Measurements from ENCODE around the gene RAX2.
A peak's percentile ranks its signal among the peaks of the same experiment; 100 is the strongest.

Gene RAX2

GRCh38 chr19:3790209-3790734 lies 18.2 kb upstream of the RAX2 start:
- H3K9ac ChIP-seq (ENCODE audit: low read depth, low read length), result no peak overlapping the region
- no peaks in the 10 kb centered on the region for H3K9me3 ChIP-seq (ENCODE audit: insufficient read depth, low read length, severe bottlenecking)
- TF ChIP-seq CTCF (IDR thresholded peaks at IDR 0.05; ENCODE audit: borderline replicate concordance, extremely low read depth, low read length, poor library complexity, severe bottlenecking) (no peak), EZH2 (IDR thresholded peaks at IDR 0.05; ENCODE audit: borderline replicate concordance, low read depth, low read length, severe bottlenecking) (no peak)
- H3K36me3 ChIP-seq (ENCODE audit: insufficient read depth, low read length), result no peaks in the 10 kb centered on the region
- no peak overlapping the region for H3K4me3 ChIP-seq (ENCODE audit: low read depth in 1 of 2, low read length in 2 of 2)
- peaks cover 6% of the 10 kb centered on the region for H3K4me1 ChIP-seq (ENCODE audit: insufficient read depth, low read length)
- H3K27me3 ChIP-seq (ENCODE audit: insufficient read depth, low read length, poor library complexity), result peaks cover 13% of the 10 kb centered on the region
- ATAC-seq (ENCODE audit: insufficient read depth, low read depth) (no peak), DNase-seq (no peak)
- H3K4me2 ChIP-seq (ENCODE audit: insufficient read depth, low read length), result no peak overlapping the region
- 0 out of 2 replicates have a peak, but pooled peaks cover 3% of the 10 kb centered on the region for H4K20me1 ChIP-seq (ENCODE audit: insufficient read depth, low read length)
- H3K79me2 ChIP-seq (ENCODE audit: insufficient read depth, low read length), result no peaks in the 10 kb centered on the region
- no peak overlapping the region for H3K27ac ChIP-seq (ENCODE audit: low read length)
- no peak overlapping the region for H2AFZ ChIP-seq (ENCODE audit: low read depth, low read length)

GRCh38 chr19:3788996-3789778 lies 17.2 kb upstream of the RAX2 start:
- H3K79me2 ChIP-seq (ENCODE audit: insufficient read depth, low read length), result no peaks in the 10 kb centered on the region
- no peaks in the 10 kb centered on the region for H3K36me3 ChIP-seq (ENCODE audit: insufficient read depth, low read length)
- no peak overlapping the region for H3K4me2 ChIP-seq (ENCODE audit: insufficient read depth, low read length)
- H4K20me1 ChIP-seq (ENCODE audit: insufficient read depth, low read length), result 0 out of 2 replicates have a peak, but pooled peaks cover 5% of the 10 kb centered on the region
- no peak overlapping the region for H2AFZ ChIP-seq (ENCODE audit: low read depth, low read length)
- H3K4me3 ChIP-seq (ENCODE audit: low read depth in 1 of 2, low read length in 2 of 2), result no peak overlapping the region
- H3K27me3 ChIP-seq (ENCODE audit: insufficient read depth, low read length, poor library complexity), result peaks cover 19% of the 10 kb centered on the region
- peaks cover 8% of the 10 kb centered on the region for H3K4me1 ChIP-seq (ENCODE audit: insufficient read depth, low read length)
- TF ChIP-seq EZH2 (IDR thresholded peaks at IDR 0.05; ENCODE audit: borderline replicate concordance, low read depth, low read length, severe bottlenecking) (no peak), CTCF (IDR thresholded peaks at IDR 0.05; ENCODE audit: borderline replicate concordance, extremely low read depth, low read length, poor library complexity, severe bottlenecking) (no peak)
- ATAC-seq (ENCODE audit: insufficient read depth, low read depth) (no peak; the same call in 2 of the 3 replicates), DNase-seq (no peak)
- H3K27ac ChIP-seq (ENCODE audit: low read length), result no peak overlapping the region
- H3K9ac ChIP-seq (ENCODE audit: low read depth, low read length), result no peak overlapping the region
- H3K9me3 ChIP-seq (ENCODE audit: insufficient read depth, low read length, severe bottlenecking), result no peaks in the 10 kb centered on the region

- H3K4me1 ChIP-seq (ENCODE audit: insufficient read depth, low read length), result peaks cover 8% of the 10 kb centered on the region
- peak within 1 kb of the TSS; percentile 58 for H2AFZ ChIP-seq (ENCODE audit: low read depth, low read length)
- peak; percentile 51 for DNase-seq
- 0 out of 2 replicates have a peak, but pooled peaks cover 5% of the 10 kb centered on the region for H4K20me1 ChIP-seq (ENCODE audit: insufficient read depth, low read length)
- H3K27me3 ChIP-seq (ENCODE audit: insufficient read depth, low read length, poor library complexity), result peaks cover 19% of the 10 kb centered on the region
- H3K9ac ChIP-seq (ENCODE audit: low read depth, low read length), result peak within 1 kb of the TSS; percentile 57
- no peak within 1 kb of the TSS for H3K27ac ChIP-seq (ENCODE audit: low read length)
- peak within 1 kb of the TSS; percentile 66 for H3K4me2 ChIP-seq (ENCODE audit: insufficient read depth, low read length)
- H3K36me3 ChIP-seq (ENCODE audit: insufficient read depth, low read length), result no peaks in the 10 kb centered on the region
- no peaks in the 10 kb centered on the region for H3K79me2 ChIP-seq (ENCODE audit: insufficient read depth, low read length)
- peak within 1 kb of the TSS; percentile 21 to 61; a peak in 3 of 4 replicates for H3K4me3 ChIP-seq (ENCODE audit: low read depth in 1 of 2, low read length in 2 of 2)
- peak; percentile 67 for ATAC-seq (ENCODE audit: insufficient read depth, low read depth)
- TF ChIP-seq CTCF (IDR thresholded peaks at IDR 0.05; ENCODE audit: borderline replicate concordance, extremely low read depth, low read length, poor library complexity, severe bottlenecking) (no peak), EZH2 (IDR thresholded peaks at IDR 0.05; ENCODE audit: borderline replicate concordance, low read depth, low read length, severe bottlenecking) (no peak)
- peaks cover 17% of the 10 kb centered on the region for H3K9me3 ChIP-seq (ENCODE audit: insufficient read depth, low read length, severe bottlenecking)
Observed at GRCh38 chr19:3785938-3786824, 14.2 kb upstream of the RAX2 start, which contains the start of gene MATK. MATK (minus strand) TSS chr19:3786381; CDS start chr19:3785135, 1,246 bp downstream.

Measured in DND-41 (cell line).